ENCODE measurements around the gene AFP.

AFP gene

GRCh38 chr4:73439445-73439844 is 3.4 kb downstream of the AFP start:
- no peak for DNase-seq

GRCh38 chr4:73439991-73440390 is 4.0 kb downstream of the AFP start:
- peak; percentile 2 for DNase-seq

GRCh38 chr4:73440653-73441052 is 4.6 kb downstream of the AFP start:
- no peak for DNase-seq

DNA sequence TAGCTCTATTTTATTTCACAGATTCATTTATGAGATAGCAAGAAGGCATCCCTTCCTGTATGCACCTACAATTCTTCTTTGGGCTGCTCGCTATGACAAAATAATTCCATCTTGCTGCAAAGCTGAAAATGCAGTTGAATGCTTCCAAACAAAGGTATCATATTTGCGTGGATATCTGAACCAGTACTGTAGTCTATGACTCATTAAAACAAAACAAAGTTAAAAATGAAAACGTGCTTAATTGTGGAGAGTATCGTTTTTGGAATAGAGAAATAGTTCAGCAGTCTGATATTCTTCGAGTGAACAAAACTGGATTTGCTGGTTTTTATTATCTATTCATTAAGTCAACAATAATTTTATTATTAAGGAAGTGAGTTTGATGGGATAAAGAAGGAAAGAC is 6.3 kb downstream of the AFP start:
- DNase-seq = no peak

GRCh38 chr4:73443224-73443623 is 7.2 kb downstream of the AFP start:
- DNase-seq = no peak

GRCh38 chr4:73445383-73446335 is 9.6 kb downstream of the AFP start:
- no peak for DNase-seq

- DNase-seq = peak; percentile 75
Observed at GRCh38 chr4:73446336-73446938, 10.4 kb downstream of the AFP start.

GRCh38 chr4:73447671-73448070 is 11.7 kb downstream of the AFP start:
- DNase-seq = no peak

- DNase-seq = no peak
Observed at GRCh38 chr4:73448448-73449203, 12.6 kb downstream of the AFP start.

- peak; percentile 96 for DNase-seq
Observed at GRCh38 chr4:73450398-73451004, 14.5 kb downstream of the AFP start.

- peak; percentile 94 for DNase-seq
Observed at GRCh38 chr4:73451404-73451803, 15.4 kb downstream of the AFP start.

- peak; percentile 51 for DNase-seq
Observed at GRCh38 chr4:73451981-73452747, 16.1 kb downstream of the AFP start.

GRCh38 chr4:73452953-73453700 is 17.1 kb downstream of the AFP start:
- no peak for DNase-seq

GRCh38 chr4:73453701-73454005 is 17.6 kb downstream of the AFP start:
- DNase-seq = peak; percentile 0

- no peak for DNase-seq
Observed at GRCh38 chr4:73454920-73455319, 18.9 kb downstream of the AFP start.

GRCh38 chr4:73456177-73457022 is 20.4 kb downstream of the AFP start:
- no peak for DNase-seq

GRCh38 chr4:73458184-73459047 is 22.4 kb downstream of the AFP start:
- no peak for DNase-seq

DNA sequence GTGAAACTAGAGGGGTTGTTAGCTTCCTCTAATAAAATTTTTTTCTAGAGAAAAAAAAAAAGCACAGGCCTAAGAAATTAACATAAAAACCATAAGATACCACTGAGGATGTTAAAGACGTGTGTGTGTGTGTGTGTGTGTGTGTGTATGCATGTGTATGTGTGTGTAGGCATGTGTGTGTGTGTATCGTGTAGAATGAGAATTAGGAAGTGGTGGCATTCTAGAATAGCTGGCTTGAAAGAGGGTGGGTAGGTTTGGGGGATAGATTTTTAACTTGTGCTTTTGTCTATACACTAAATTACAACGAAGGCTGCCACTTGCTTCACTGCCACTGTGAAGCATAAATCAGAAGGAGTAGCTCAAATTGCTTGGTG is 23.0 kb downstream of the AFP start:
- no peak for DNase-seq

DNA sequence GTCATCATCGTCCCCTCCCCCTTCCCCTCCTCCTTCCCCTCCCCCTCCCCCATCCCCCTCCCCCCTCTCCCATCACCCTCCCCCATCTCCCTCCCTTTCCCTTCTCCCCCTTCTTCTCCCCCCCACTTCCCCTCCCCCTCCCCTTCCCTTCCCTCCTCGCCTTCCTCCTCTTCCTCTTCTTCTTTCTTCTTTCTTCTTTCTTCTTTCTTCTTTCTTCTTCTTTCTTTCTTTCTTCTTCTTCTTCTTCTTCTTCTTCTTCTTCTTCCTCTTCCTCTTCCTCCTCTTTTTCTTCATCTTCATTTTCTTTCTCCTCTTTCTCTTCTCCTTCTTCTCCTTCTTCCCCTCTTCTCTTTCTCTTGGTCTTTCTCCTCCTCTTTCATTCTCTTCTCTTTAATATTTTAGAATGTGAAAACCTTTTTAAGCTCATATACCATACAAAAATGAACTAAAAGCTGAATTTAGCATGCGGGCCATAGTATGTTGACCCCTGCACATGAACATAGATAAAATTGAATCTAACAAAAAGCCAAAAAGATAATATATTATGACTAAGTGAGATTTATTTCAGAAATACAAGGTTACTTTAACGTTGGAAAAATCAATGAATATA is 25.0 kb downstream of the AFP start:
- no peak for DNase-seq

All from NCI-H69 (cell line).